Measurements from ENCODE around the gene CPNE9. TPM values are rescaled to one million over a fixed set of nuclear protein-coding genes. Genes with fewer than 3 reads are reported as not detected.

The CPNE9 gene
- total RNA-seq, 1 experiment from 2014 or later = not detected

DNA sequence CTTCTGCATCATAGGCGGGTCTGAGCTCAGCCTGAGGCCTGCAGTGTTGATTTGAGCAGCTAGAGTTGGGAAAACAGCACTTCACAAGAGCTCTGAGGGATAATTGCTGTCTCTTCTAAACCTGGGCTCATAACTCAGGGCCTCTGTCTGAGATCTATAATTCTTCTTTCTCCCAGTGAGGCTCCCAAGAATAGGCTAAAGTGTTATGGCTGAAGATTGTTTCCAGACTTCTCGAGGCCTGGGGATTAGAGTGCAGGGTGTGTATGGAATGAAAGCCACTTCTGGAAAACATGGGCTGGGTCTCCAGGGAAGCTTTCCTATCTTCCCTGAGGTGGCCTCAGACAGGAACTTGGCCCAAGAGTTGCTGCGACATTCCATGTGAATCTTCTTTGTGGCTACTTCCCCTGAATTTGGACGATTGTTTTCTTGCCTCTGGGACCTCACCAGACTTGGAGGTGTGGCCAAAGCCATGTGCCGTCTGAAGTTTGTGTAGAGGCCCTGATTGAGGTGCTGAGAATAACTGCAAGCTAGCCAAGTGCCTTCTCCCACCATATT, 27.8 kb upstream of the CPNE9 start:
- Mint-ChIP-seq H3K9me3 (ENCODE audit: unreplicated experiment) (no peaks in the 10 kb centered on the region), H3K36me3 (ENCODE audit: insufficient read depth, unreplicated experiment) (peaks cover 16% of the 10 kb centered on the region), H3K27me3 (ENCODE audit: insufficient read depth, unreplicated experiment) (no peaks in the 10 kb centered on the region), H3K4me3 (ENCODE audit: unreplicated experiment) (no peak overlapping the region), H3K4me1 (ENCODE audit: low read depth, unreplicated experiment) (peaks cover 11% of the 10 kb centered on the region), H3K27ac (ENCODE audit: unreplicated experiment) (no peak overlapping the region)
- Histone ChIP-seq H3K4me3 (ENCODE audit: low read depth, low read length) (no peak overlapping the region), H3K4me1 (peaks cover 2% of the 10 kb centered on the region; the same call in 1 of the 2 replicates), H3K9me3 (no peaks in the 10 kb centered on the region), H3K27me3 (replicated peaks; ENCODE audit: control insufficient read depth, insufficient read depth, low read length) (no peaks in the 10 kb centered on the region), H3K36me3 (ENCODE audit: control insufficient read depth, insufficient read depth, low read length) (peaks cover 2% of the 10 kb centered on the region)
- DNase-seq = no peak
- intact Hi-C loops (cut with micrococcal nuclease; ENCODE audit: unreplicated experiment) = no loop called here
- ChIA-PET POLR2A (no interaction called here), CTCF (no interaction called here)
- TF ChIP-seq, protein P1, sequence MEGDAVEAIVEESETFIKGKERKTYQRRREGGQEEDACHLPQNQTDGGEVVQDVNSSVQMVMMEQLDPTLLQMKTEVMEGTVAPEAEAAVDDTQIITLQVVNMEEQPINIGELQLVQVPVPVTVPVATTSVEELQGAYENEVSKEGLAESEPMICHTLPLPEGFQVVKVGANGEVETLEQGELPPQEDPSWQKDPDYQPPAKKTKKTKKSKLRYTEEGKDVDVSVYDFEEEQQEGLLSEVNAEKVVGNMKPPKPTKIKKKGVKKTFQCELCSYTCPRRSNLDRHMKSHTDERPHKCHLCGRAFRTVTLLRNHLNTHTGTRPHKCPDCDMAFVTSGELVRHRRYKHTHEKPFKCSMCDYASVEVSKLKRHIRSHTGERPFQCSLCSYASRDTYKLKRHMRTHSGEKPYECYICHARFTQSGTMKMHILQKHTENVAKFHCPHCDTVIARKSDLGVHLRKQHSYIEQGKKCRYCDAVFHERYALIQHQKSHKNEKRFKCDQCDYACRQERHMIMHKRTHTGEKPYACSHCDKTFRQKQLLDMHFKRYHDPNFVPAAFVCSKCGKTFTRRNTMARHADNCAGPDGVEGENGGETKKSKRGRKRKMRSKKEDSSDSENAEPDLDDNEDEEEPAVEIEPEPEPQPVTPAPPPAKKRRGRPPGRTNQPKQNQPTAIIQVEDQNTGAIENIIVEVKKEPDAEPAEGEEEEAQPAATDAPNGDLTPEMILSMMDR (IDR thresholded peaks at IDR 0.05; ENCODE audit: insufficient read depth in 1 of 2, low read depth in 1 of 2, low read length in 1 of 2, severe bottlenecking in 1 of 2, unreplicated experiment in 1 of 2) = no peak
- no TSS peak for BruUV-seq (replicated peaks)

DNA sequence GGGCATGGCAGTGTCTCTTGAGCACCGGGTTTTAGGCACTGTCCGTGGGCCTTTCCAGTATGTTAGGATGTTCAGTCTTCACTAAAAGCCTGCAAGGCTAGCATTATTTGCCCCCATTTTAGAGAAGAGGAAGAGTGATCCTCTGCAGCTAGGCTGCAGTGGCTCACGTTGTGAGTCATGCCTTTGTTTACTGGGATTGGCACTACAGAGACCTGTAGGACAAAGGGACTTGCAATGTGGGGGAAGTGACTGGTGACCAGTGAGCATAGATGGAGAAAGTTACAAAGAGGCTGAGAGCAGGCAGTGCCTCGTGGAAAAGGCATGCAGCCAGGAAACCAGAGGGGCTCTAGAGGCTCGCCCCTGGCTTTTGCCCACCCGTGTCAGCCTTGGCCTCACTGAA, 26.8 kb upstream of the CPNE9 start:
- H3K4me1 Mint-ChIP-seq (ENCODE audit: low read depth, unreplicated experiment) = peaks cover 21% of the 10 kb centered on the region
- CTCF ChIA-PET = no interaction called here
- no peak overlapping the region for H3K4me3 Mint-ChIP-seq (ENCODE audit: unreplicated experiment)
- H3K36me3 ChIP-seq (ENCODE audit: control insufficient read depth, insufficient read depth, low read length) = no peaks in the 10 kb centered on the region
- no peaks in the 10 kb centered on the region for H3K27me3 ChIP-seq (replicated peaks; ENCODE audit: control insufficient read depth, insufficient read depth, low read length)
- TF ChIP-seq, protein P1 (IDR thresholded peaks at IDR 0.05; ENCODE audit: insufficient read depth in 1 of 2, low read depth in 1 of 2, low read length in 1 of 2, severe bottlenecking in 1 of 2, unreplicated experiment in 1 of 2) = no peak
- H3K36me3 Mint-ChIP-seq (ENCODE audit: insufficient read depth, unreplicated experiment) = peaks cover 26% of the 10 kb centered on the region
- H3K27me3 Mint-ChIP-seq (ENCODE audit: insufficient read depth, unreplicated experiment) = no peaks in the 10 kb centered on the region
- DNase-seq = no peak
- no peak overlapping the region for H3K4me3 ChIP-seq (ENCODE audit: low read depth, low read length)
- intact Hi-C loops (cut with micrococcal nuclease; ENCODE audit: unreplicated experiment) = no loop called here
- H3K27ac Mint-ChIP-seq (ENCODE audit: unreplicated experiment) = no peak overlapping the region
- POLR2A ChIA-PET = no interaction called here
- peaks cover 11% of the 10 kb centered on the region for H3K4me1 ChIP-seq
- no peaks in the 10 kb centered on the region for H3K9me3 Mint-ChIP-seq (ENCODE audit: unreplicated experiment)
- BruUV-seq (replicated peaks) = no TSS peak
- H3K9me3 ChIP-seq = no peaks in the 10 kb centered on the region

DNA sequence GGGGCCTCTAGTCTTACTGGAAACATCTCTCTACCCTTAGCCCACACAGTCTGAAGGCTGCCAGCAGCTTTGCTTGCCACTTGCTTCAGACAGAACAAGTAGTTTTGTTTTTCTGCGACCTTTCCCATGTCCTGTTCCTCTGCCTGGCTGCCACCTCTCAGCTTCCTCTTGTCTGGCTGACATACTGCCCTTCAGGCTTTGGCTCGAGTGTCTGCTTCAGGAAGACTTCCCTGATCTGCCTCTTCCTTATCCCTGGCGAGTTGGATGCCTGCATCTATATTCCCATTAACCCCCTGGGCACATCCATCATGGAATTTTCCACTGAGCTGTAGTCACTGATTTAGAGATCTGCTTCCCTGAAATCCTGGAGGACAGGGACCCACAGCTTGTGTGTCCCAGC, 25.1 kb upstream of the CPNE9 start:
- no peak overlapping the region for H3K27ac Mint-ChIP-seq (ENCODE audit: unreplicated experiment)
- CTCF ChIA-PET = interaction anchor here (1.7 kb wide), 1 partner anchor 29 kb away, joined by 3 read pairs; the partner anchor contains the start of gene MTMR14

More for the DNA sequence above, 25.1 kb upstream of the CPNE9 start:
- H3K4me3 ChIP-seq (ENCODE audit: low read depth, low read length) = no peak overlapping the region
- Mint-ChIP-seq H3K9me3 (ENCODE audit: unreplicated experiment) (no peaks in the 10 kb centered on the region), H3K4me1 (ENCODE audit: low read depth, unreplicated experiment) (peaks cover 26% of the 10 kb centered on the region), H3K27me3 (ENCODE audit: insufficient read depth, unreplicated experiment) (no peaks in the 10 kb centered on the region), H3K36me3 (ENCODE audit: insufficient read depth, unreplicated experiment) (peaks cover 28% of the 10 kb centered on the region), H3K4me3 (ENCODE audit: unreplicated experiment) (no peak overlapping the region)
- TF ChIP-seq, protein P1 (IDR thresholded peaks at IDR 0.05; ENCODE audit: insufficient read depth in 1 of 2, low read depth in 1 of 2, low read length in 1 of 2, severe bottlenecking in 1 of 2, unreplicated experiment in 1 of 2) = no peak
- intact Hi-C loops (cut with micrococcal nuclease; ENCODE audit: unreplicated experiment) = no loop called here
- H3K36me3 ChIP-seq (ENCODE audit: control insufficient read depth, insufficient read depth, low read length) = no peaks in the 10 kb centered on the region
- H3K4me1 ChIP-seq = peaks cover 13% of the 10 kb centered on the region
- no peak for DNase-seq
- BruUV-seq (replicated peaks) = no TSS peak
- no peaks in the 10 kb centered on the region for H3K27me3 ChIP-seq (replicated peaks; ENCODE audit: control insufficient read depth, insufficient read depth, low read length)
- no peaks in the 10 kb centered on the region for H3K9me3 ChIP-seq
- POLR2A ChIA-PET = no interaction called here
